Large intestine (tissue), 3 donors: Measurements from ENCODE around the gene GGCX. TPM values are rescaled to one million over a fixed set of nuclear protein-coding genes. Genes with fewer than 3 reads are reported as not detected.

Experiments
- DNase-seq, 2 donors: peaks; one replicate each; pipeline versions ENCODE4 v3.0.0 to v3.0.0-alpha.2; 2013
- H3K27ac ChIP-seq: one replicate; pipeline ENCODE4 v1.5.1; 2013; ENCODE audit warnings: low read length
- H3K27me3 ChIP-seq: 2 replicates; pipeline ENCODE4 v1.6.1; 2013; ENCODE audit warnings: low read length; ENCODE audit not compliant: control insufficient read depth, insufficient read depth
- H3K36me3 ChIP-seq: 2 replicates; pipeline ENCODE4 v1.6.1; 2013; ENCODE audit warnings: low read length; ENCODE audit not compliant: control insufficient read depth, insufficient read depth
- H3K4me1 ChIP-seq: one replicate; pipeline ENCODE4 v1.6.1; 2013; ENCODE audit warnings: low read length; ENCODE audit not compliant: control insufficient read depth, insufficient read depth
- H3K4me3 ChIP-seq: one replicate; pipeline ENCODE4 v1.5.1; 2013; ENCODE audit warnings: low read length
- H3K9me3 ChIP-seq: one replicate; pipeline ENCODE4 v1.6.1; 2013; ENCODE audit warnings: mild to moderate bottlenecking, low read depth, low read length, moderate library complexity; ENCODE audit not compliant: control insufficient read depth
- WGBS: methylation state at CpG from one replicate; pipeline ENCODE4 v1.1.5; 2013; ENCODE audit warnings: low lambda C conversion rate; ENCODE audit not compliant: insufficient coverage; 5-methylcytosine and 5-hydroxymethylcytosine counted together
- polyA plus RNA-seq: library from polyadenylated mRNA; unstranded; fragments of 120-200 nt; gene quantifications from one replicate; pipeline ENCODE4 v1.2.1, GENCODE V29; 2013

The GGCX gene
- polyA plus RNA-seq, 1 donor: 24.8 TPM

DNA sequence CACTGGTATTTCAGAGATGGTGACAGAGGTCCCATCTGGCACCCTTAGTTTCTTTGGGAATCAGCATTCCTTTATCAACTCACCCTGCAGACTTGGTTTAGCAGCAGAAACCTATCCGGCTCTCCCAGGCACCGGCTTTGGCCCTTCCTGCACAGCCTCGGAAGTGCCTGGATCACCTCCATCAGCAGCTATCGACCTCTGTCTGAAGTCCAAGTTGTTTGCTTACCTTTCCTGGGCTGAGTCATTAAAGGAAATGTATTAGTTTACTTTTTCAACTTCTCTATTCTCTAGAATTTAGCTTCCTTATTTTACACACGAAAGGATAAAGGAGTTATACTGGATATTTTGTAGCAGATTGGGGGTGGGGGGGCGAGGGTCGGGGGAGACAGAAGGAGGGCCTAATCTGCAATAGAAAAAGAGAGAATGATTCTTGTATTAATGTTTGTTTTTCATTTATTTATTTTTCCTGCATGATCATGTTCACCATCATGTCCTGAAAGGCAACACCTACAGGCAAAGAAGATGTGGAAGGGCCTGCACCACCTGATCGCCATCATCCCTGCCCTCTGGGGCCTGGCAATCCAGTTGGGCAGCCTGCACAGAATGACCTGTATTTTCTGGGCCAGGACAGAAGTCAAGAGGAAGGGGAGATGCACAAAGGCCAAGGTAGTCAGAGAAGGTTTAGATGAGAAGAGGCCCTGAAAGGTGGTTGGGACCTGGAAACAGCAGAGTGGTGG, 44.5 kb downstream of the GGCX start:
- DNase-seq: peak; percentile 67 to 85
- H3K36me3 ChIP-seq: no peaks in the 10 kb centered on the region
- H3K9me3 ChIP-seq: no peaks in the 10 kb centered on the region
- WGBS: no CpG with 5 or more reads among the region's 8 CpGs
- H3K27me3 ChIP-seq: no peaks in the 10 kb centered on the region
- H3K27ac ChIP-seq: peak overlapping the region; percentile 54
- no peak overlapping the region for H3K4me3 ChIP-seq
- H3K4me1 ChIP-seq: peaks cover 24% of the 10 kb centered on the region

DNA sequence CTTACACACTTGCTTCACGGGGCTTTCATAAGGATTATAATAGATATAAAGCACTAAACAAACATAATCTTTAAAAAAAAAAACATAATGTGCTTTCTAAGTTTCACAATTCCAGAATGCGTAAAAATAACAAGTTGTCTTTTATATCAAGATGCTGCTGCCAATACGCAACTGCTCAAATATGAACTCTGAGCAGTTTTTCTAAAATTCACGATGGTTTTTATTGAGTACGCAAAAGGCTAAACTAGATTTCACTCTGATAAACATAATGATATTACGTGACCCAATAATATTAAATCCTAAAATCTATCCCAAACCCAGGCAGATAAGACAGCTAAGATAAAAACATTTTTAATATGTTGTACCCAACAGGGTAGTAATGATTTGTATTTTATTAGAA, 47.0 kb downstream of the GGCX start:
- H3K36me3 ChIP-seq: no peaks in the 10 kb centered on the region
- no peaks in the 10 kb centered on the region for H3K27me3 ChIP-seq
- H3K4me1 ChIP-seq: peaks cover 24% of the 10 kb centered on the region
- no peak overlapping the region for H3K4me3 ChIP-seq
- no peak for DNase-seq
- 100% methylated on average over 2 of the region's 6 CpGs for WGBS
- H3K27ac ChIP-seq: no peak overlapping the region
- H3K9me3 ChIP-seq: no peaks in the 10 kb centered on the region

DNA sequence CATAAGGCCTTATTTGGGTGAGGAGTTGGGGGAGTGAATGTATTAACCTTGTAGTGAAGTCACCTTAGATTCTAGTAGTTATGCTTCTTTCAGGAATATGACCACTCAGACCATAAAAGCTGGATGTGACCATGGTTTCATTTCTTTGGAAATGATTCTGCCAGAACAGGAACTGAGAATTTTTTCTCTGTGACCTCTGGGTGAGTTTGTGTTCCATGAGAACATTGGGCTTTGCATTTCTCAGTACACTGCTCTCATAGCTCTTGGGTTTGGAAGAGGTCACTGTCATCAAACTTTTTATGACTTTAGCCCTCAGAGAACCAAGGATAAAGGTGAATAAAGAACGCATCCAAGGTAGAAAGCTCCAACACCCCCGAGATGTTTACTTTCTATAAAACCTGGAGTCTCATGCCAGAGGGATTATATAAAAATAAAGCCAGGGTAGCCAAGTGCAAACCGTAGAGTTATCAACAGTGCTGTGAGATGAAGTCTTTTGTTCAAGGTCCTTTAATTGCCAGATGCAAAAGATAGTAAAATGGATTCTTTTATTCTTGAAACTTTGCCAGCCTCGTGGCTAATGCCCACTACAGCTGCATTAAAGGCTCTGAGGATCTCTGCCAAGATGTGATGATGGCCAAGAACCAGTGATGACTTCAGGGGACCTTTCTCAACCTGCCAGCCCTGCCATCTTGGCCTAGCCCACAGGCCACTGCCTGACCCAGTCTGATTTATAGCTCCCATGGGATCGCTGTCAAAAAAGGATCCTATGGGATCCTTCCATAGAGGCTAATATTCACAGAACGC, 50.1 kb downstream of the GGCX start:
- 71% methylated on average over 4 of the region's 6 CpGs for WGBS
- no peak overlapping the region for H3K27ac ChIP-seq
- no peaks in the 10 kb centered on the region for H3K36me3 ChIP-seq
- no peaks in the 10 kb centered on the region for H3K27me3 ChIP-seq
- H3K4me1 ChIP-seq: peaks cover 10% of the 10 kb centered on the region
- DNase-seq: no peak
- no peak overlapping the region for H3K4me3 ChIP-seq
- H3K9me3 ChIP-seq: no peaks in the 10 kb centered on the region

DNA sequence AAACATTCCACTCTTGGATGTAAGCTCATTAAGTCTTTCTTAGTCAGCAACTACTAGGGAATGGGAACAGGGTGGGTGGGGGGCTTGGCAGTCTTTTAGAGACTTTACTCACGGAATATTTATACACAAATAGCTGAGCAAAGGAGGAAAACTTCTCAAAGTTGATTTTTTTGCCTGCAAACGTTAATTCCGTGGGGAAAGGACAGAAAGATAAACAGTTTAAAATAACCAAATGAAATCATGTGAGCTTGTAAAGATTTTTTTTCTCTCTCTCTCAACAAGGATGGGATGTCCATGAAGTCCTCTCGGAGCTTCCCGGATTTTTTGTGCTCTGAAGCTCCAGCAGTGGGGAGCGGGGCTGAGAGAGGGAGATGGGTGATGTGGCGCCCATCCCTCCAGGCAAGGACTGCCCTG, 54.5 kb downstream of the GGCX start:
- no peak overlapping the region for H3K4me3 ChIP-seq
- H3K36me3 ChIP-seq: no peaks in the 10 kb centered on the region
- H3K9me3 ChIP-seq: no peaks in the 10 kb centered on the region
- no peak for DNase-seq
- H3K4me1 ChIP-seq: peaks cover 24% of the 10 kb centered on the region
- no peak overlapping the region for H3K27ac ChIP-seq
- no CpG with 5 or more reads among the region's 7 CpGs for WGBS
- no peaks in the 10 kb centered on the region for H3K27me3 ChIP-seq

DNA sequence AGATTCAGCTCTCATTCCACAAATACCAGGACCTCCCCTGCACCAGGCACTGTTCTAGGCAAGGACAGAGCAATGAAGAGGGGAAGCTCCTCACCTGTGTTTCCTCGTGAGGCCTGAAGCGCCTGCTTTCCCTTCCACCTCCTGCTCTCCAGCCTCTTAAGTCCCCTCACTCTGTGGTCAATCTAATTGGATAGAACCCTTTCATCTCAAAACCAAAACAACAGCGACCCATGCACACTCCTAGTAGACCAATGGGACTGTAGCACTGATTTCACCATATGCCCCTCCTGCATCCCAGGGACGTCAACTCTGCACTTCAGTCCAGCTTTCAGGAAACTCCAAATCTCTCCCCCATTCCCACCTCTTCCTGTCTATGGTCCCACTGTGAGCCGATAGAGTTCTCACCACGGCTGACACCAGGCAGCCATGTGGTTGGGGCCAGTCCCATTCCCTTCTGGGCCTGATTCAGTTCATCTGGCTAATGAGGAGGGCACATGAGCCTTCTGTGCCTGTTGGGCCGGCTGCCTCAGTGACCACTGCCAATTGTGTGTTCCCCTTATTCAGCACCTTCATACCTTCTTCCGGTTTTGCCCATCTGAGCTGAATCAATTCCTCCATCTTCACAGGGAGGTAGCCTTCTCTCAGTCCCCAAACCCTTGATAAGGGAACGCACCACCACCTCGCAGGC, 55.6 kb downstream of the GGCX start:
- Histone ChIP-seq H3K4me1 (peaks cover 24% of the 10 kb centered on the region), H3K4me3 (no peak overlapping the region), H3K27me3 (no peaks in the 10 kb centered on the region), H3K9me3 (peaks cover 4% of the 10 kb centered on the region), H3K27ac (no peak overlapping the region), H3K36me3 (no peaks in the 10 kb centered on the region)
- no peak for DNase-seq
- 100% methylated on average over 1 of the region's 10 CpGs for WGBS

DNA sequence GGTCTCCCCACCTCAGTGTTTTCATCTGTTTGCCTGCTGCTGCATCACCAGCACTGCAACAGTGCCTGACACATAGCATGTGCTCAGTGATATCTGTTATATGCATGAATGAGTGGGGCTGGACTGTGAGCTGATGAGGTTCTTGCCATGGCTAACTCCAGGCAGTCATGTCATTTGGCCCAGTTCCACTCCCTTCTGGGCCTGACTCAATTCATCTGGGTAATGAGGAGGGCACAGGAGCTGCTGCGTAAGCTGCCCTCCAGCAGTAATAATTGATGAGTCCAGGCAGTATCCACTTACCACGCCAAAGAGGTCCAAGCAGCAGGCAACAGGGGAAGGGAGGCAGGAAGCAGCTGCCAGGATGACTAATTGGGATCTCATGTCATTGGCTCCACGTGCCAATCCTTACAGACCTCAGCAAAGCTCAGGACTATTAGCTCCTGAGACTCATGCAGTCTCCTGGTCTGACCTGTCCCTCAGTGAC, 56.5 kb downstream of the GGCX start:
- peaks cover 24% of the 10 kb centered on the region for H3K4me1 ChIP-seq
- H3K27ac ChIP-seq: no peak overlapping the region
- peaks cover 4% of the 10 kb centered on the region for H3K9me3 ChIP-seq
- no peak overlapping the region for H3K4me3 ChIP-seq
- H3K36me3 ChIP-seq: no peaks in the 10 kb centered on the region
- DNase-seq: no peak
- WGBS: no CpG with 5 or more reads among the region's 3 CpGs
- no peaks in the 10 kb centered on the region for H3K27me3 ChIP-seq

DNA sequence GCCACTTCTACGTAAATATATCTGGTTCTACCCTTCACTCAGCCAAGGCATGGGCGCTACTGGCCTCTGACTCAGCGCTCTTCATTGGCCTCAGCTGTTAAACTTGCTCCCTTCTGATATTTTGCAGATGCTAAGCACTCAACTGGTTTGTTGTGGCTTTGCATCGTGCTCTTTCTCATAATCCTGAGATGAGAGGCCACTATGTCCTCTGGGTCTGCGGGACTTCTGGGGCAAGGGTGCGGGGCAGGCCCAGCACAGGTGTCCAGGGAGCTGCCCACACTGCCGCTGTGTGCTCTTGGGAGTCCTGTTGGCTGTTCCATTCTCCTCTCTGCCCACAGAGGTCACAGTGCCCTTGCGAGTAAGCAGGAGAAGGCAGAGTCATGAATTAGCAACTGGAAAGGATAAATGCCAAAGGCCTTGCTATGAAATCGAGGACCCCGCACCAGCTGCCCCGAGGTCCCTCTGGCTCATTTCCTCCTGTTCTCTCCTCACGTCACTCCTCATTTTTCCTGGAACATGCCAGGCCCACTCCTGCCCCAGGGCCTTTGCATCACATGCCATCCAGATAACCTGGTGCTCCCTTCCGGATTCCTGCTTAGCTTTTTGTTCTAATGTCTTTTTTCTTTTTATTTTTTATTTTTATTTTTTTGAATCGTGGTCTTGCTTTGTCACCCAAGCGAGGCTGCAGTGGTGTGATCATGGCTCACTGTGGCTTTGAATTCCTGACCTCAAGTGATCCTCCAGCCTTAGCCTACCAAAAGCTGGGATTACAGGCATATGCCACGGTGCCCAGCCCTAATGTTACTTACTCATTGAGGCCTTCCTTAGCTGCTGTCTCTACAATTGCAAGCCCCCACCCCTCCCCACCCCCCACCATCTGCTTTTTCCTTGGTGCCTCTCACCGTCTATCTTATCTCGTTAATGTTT, 57.2 kb downstream of the GGCX start:
- Histone ChIP-seq H3K36me3 (no peaks in the 10 kb centered on the region), H3K27me3 (no peaks in the 10 kb centered on the region), H3K9me3 (peaks cover 4% of the 10 kb centered on the region), H3K4me1 (peaks cover 24% of the 10 kb centered on the region), H3K4me3 (peak overlapping the region; percentile 2), H3K27ac (peak overlapping the region; percentile 93)
- 50% methylated on average over 4 of the region's 18 CpGs for WGBS
- DNase-seq: no peak

DNA sequence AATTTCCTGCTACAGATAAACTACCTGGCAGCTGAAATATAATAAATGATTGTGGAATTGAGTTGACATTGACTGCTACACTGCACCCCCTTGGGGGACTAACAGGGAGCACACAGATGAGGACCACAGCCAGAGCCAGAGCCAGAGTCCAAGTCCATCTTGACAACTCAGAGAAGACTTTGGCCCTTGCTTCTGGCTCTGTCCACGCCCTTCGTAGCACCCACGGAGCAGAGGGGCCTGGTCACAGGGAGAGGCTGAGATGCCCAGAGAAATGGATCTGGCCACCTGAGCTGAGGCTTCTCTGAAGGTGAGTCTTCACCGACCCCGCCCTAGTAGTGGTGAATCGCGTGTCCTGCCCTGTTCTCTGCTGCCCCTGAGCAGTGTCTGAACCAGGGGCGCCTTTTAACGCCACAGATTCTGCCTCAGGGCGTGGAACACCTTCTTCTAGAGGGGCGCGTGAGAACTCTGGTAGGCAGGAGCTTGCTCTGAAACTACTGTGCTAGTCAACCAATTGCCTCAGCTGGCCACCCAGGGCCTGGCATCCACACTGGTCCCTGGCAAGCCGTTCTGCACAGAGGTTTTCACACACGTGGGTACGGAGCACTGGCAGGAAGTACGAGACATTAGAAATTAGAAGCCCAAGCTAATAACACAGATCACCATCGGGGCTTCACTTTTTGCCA, 58.0 kb downstream of the GGCX start:
- Histone ChIP-seq H3K4me3 (peak overlapping the region; percentile 2), H3K9me3 (peaks cover 4% of the 10 kb centered on the region), H3K36me3 (no peaks in the 10 kb centered on the region), H3K4me1 (peaks cover 28% of the 10 kb centered on the region), H3K27me3 (no peaks in the 10 kb centered on the region), H3K27ac (peak overlapping the region; percentile 93)
- DNase-seq: peak; percentile 93 to 95
- WGBS: no CpG with 5 or more reads among the region's 17 CpGs

DNA sequence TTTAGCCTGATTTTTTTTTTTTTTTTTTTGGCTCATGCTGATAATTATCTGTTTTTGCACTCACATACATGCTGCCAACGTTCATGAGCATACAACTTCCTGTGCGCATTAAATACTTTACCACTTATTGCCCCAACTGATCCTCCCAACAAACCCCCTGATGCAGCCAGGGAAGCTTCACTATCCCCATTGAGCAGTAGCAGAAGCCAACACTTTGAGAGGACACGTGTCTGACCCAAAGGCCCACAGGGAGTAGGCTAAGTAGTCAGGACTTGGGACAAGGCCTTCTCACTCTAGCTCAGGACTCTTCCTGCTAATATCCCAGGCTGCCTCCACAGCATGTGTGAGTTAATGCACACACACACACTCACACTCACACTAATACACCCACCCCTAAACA, 58.6 kb downstream of the GGCX start:
- H3K9me3 ChIP-seq: peaks cover 4% of the 10 kb centered on the region
- no peak overlapping the region for H3K4me3 ChIP-seq
- no peaks in the 10 kb centered on the region for H3K36me3 ChIP-seq
- peaks cover 28% of the 10 kb centered on the region for H3K4me1 ChIP-seq
- DNase-seq: no peak
- no CpG with 5 or more reads among the region's 3 CpGs for WGBS
- no peaks in the 10 kb centered on the region for H3K27me3 ChIP-seq
- peak overlapping the region; percentile 93 for H3K27ac ChIP-seq
